ENCODE measurements around the gene MAN1C1.

Gene MAN1C1

DNA sequence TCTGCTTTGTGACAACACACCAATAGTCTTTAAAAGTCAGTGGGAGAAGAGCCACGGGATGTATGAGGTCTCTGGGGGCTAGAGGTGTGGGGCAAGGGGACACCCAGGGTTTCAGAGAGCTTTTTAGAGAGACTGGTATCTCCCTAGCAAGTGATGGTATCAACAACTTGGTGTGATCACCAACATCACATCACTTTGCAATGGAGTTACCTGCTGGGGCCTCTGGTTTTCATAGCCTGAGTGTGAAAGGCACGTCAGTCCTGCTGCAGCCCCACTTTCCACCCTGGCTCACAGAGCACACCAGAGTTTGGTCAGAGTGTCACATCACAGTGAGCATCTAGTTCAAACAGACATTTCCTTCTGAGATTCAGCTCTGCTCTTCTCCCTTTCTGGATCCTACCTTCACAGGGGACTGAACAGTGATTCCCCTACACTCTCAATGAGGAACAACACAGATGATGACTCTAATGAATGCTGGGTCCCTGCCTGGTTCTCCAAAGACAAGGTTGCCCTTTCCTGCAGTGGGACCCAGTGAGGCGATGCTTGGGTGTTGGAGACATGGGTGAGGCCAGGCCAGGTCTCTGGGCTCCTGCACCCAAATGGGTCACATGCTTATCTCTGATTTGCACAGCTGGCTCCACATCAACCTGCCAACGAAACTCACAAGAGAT lies 2.0 kb upstream of the MAN1C1 start:
- DNase-seq = no peak

DNA sequence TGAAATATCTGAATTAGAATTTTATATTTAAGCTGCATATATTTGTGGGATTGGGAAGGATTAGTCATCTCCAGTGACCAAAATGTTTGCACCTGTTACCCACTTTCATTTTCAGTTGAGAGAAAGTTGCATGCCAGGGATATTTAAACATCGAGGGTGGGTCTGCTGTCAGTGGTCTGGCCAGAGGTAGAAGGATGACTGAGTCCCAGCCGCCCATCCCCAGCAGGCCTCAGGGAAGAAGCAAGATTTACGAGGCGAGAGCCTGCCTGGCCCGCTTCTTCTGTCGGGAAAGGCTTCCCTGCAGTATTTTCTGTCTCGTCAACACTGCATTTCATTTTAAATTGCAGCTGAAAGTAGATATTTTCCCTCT lies 1.4 kb upstream of the MAN1C1 start:
- no peak for DNase-seq

DNA sequence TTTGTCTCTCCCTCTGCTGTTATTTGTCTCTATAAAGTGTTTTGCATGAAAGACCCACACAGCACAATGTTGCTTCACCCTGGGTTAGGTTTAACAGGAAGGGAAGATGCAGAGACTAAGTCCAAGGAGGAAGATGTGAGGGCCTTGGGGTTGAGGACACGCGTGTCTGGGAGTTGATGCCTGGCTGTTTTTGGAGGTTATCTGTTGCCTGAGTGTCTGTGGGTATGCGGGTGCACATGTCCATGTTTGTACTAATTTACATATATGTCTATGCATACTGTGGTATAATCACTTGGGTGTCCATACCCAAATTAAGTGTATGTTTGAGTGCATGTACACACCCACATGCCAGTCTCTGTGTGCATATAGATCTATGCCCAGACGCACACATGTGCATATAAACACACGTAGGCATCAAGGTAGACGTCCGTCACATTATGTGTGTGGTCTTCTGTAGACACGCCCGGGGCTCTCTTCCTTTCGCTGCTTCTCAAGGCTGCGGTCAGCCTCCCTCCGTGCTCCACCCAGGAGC lies 962 bp upstream of the MAN1C1 start:
- no peak for DNase-seq

DNA sequence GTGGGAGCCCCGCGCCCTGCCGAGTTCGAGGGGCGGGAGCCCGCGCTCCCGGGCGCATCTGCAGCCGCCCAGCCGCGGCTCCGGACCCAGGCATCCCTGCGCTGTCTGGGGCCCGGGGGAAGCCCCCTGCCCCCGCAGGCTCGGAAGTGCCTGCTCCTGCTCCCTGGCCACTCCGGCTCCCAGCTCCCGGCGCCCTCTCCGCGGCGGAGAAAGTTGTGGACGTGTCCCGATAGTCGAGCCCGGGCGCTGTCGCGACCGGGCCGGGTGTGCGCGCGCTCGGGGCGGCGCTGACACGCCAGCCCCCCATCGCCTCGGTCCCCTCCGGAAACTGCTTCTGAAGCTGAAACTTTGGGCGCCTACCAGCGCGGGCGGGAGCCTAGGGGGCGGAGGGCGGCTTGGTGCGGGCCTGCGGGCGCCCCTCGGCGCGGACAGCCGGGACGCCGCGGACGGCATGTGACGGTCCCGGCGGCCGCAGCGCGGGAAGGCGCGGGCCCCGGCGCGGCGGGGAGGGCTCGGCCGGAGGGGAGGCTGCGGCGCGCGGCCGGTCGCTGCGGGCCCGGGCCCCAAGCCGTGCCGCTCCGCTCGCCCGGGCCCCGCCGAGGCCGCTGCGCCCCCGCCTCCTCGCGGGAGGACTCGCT lies 515 bp downstream of the MAN1C1 start:
- DNase-seq = peak; percentile 23 to 36

DNA sequence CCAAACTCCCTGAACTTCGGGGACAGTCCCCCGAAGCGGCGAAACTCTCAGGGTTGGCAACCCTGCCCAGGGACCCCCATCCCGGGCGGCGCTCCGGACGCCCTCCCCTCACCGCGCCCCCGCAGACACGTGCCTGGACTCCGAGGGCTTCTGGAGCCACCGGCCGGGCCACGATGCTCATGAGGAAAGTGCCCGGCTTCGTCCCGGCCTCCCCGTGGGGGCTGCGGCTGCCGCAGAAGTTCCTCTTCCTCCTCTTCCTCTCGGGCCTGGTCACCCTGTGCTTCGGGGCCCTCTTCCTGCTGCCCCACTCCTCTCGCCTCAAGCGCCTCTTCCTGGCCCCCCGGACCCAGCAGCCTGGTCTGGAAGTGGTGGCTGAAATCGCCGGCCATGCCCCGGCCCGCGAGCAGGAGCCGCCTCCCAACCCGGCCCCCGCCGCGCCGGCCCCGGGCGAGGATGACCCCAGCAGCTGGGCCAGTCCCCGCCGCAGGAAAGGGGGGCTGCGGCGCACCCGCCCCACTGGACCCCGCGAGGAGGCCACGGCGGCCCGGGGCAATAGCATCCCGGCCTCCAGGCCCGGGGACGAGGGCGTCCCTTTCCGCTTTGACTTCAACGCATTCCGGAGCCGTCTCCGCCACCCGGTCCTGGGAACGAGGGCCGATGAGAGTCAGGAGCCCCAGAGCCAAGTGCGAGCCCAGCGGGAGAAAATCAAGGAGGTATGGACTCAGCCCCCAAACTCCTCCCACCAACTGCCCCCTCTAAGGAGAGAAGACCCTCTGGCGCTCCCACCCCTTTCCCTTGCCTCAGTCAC lies 1.2 kb downstream of the MAN1C1 start:
- DNase-seq = no peak

DNA sequence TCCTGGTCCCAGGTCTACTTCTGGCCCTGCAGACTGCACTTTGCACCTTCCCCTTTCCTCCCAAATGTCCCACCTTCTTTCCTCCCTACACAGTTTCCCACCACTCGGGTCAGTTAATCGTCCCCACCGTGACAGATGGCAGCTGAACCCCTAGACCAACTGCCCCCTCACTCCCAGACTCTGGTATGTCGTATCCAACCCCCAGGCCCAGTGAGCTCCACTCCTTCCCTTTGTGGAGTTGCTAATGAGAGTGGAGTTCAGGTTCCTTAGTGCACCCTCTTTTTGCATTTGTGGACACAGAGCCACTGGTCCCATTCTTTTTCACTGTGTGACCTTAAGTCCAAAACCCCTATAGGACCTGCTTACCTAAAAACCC lies 1.8 kb downstream of the MAN1C1 start:
- DNase-seq = no peak

DNA sequence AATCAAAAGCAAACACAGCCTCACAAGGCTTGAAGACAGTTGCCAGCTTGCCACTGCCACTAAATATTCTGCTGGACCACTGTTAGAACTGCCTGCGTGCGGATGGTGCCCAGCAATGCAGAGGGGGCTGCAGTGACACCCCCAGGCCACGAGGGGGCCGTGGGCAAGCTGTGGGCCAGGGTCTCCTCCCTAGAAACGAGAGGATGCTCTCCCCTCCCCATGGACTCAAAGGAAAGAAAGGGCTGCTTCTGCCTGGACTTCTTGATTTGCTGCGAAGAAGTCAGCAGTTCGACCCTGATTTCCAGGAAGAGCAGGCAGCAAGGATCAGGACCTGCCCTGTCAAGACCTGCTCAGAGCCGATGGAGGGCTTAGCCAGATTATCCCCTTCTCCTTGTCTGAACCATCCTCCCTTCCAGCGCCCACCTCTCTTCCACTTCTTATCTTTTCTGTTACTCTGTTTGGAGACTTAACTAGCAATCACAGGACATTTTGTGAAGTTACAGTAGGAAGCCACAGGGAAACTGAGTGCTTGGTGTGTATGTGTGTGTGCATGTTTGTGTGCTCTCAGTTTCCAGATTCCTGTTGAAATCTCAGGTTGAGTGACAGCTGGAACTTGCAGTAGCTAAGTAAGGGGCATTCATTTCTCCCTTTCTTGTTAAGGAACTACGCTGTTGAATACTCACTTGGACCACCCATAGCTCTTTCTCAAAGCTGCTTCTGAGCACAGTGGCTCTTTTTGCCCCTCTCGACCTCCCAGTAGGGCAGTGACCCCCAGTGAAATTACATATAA lies 2.7 kb downstream of the MAN1C1 start:
- peak; percentile 49 to 62 for DNase-seq

DNA sequence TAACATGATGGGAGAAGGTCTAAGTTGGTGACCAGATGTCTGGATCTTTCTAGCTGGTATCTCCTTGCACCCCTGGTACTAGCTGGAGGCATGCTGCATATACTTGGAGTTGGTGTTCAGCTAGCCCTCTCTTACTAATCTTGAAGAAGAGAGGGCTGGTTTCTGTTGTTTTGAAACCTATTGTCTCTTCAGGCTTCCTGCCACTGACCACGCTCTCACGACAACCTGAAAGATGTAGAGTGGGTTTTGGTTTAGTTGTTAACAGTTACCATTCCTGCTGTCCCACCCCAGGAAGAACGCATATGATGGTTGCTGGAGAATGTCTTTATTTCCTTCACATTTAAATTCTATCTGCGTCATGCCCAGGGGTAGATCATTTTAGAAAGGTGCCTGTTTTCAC lies 3.6 kb downstream of the MAN1C1 start:
- no peak for DNase-seq

DNA sequence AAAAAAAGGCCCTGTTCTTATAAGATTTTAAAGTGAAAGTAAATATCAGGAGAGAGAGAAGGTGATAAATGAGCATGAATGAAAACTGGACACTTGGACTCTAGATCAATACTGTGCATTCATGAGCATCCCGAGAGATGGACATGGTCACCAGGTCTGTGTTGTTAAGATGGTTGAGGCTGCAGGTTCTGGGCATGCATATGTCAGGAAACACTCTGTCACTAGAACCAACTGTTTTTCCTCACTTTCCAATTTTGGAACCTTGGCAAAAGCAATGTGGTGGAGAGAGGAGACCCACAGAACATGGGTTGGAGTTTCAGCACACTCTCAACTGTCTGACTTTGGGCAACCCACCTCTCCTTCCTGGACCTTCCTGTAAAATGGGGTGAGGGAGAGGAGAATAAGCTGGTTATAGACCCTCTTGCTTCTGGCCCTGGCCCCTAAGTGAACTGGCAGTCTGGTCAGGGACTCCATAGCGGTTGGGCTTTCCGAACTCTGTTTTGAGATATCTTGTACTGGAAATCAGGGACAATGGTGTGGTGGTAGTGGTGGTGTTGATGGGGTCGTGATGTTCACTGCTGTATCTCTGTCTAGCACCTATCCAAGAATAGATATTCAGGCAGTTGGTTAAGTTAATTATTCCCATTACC lies 4.2 kb downstream of the MAN1C1 start:
- no peak for DNase-seq

DNA sequence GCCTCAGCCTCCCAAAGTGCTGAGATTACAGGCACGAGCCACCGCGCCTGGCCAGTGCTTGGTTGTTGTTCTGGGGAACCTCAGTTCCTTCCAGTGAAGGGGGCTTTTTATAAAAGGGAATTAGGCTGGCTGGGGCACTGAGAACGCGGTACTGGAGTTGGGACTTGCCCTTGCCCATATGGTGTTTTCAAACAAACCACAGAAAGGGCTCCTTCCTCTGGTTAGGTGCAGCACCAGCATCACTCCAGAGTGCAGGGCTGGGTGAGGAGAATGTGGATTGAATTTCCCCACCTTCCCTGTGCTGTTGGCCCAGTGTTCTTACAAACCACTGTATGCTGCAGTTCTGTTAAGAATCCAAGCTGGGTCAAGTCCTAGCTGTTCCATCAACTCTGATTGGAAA lies 5.3 kb downstream of the MAN1C1 start:
- no peak for DNase-seq

DNA sequence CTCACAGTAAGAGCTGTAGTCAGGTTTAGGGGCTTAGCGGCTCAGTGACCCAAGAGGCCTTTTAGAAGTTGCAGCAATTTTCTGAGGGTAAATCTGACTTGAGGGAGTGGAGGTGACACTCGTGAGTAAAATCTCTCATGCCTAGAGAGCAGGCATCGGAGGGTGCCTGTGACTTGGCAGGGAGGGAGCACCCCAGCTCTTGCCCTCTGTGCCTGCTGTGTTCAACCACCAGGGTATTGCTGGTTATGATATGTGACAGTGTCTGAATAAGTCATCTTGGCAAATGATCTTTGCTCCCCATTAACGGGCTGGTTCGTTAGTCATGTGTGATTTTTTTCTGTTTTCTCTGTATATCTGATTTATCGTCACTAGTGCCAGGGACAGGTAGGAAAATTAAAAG lies 5.9 kb downstream of the MAN1C1 start:
- DNase-seq = peak in 1 of 2 donors; percentile 39

DNA sequence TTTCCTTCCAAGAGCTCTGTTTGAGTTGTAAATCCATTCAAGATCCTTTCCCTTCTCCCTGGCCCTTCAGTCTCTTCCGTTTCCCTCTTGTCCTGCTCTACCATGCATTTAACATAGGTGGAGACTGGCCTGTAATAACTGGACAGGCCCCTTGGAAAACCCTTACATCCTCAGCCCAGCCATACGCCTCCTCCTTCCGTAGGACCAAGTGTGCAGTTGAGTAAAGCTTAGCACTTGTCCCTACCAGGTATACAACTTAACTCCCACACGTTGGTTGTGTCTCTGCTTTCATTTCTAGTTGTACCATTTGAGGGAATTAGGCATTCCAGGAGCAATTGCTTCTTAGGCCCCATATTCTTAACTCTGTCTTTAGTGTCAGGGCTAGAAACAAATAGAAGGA lies 6.4 kb downstream of the MAN1C1 start:
- no peak for DNase-seq

DNA sequence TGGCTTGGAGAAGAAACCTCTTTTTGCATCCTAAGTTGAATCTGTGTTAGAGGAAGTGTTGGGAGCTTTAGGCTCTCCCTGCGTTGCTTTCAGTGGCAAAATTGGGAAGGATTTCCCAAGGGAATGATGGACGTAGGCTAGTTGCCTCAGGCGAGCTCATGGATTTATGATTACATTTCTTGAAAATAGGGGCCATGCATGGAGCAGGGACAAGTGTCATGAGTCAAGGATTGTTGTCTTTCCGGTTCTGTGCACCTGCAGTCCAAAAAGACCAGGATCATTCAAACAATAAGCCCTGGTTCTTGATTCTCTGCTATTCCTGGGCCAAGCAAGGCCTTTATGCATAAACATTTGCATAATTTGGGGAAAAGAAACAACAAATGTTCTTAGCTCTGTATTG lies 7.1 kb downstream of the MAN1C1 start:
- DNase-seq = no peak

DNA sequence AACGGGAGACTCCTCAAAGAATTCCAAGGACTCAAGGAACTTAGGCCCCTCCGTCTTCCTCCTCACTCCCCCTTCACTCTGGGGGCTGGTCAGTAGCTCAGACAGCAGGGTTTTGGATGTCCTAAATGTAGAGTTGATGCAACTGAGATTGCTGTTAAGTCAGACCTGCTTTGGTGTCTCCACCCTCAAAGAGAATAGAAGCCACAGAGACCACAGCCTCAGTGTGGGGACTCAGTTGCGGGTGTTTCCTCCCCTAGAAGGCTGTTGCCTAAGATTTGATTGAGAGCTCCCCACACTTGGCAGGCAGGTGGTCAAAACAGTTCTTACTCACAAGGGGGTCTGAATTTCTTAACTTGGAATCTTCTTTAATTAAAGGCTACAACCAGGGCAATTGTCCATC lies 7.6 kb downstream of the MAN1C1 start:
- peak; percentile 24 to 40 for DNase-seq

DNA sequence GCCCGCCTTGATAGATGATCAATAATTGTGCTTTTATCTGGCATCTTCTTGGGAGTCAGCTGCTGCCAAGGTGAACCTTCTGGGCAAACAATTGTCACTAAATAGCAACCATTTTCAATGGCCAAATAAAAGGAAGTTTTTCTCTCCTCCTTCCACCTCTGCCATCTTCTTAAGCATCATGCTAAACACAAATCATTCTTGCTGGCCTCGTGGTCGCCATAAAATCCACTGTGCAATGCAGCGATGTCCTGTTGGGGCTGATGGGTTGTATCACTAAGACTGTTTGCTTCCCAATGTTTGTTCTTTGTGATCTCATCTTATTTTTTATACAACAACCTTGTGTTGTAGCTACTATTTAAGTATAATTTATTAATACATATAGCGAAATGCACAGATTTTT lies 8.0 kb downstream of the MAN1C1 start:
- DNase-seq = no peak

DNA sequence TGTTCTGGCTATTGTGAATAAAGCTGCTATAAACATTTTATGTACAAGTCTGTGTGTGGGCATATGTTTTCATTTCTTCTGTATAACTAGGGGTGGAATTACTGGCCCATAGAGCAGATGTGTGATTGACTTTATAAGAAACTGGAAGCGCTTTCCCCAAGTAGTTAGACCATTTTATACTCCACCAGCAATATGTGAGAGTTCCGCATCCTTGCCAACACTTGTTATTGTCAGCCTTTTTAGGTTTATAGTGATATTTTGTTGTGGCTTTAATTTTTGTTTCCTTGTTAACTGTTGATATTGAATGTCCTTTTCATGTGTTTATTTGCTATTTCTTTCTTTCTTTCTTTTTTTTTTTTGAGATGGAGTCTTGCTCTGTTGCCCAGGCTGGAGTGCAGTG lies 9.4 kb downstream of the MAN1C1 start:
- DNase-seq = no peak

DNA sequence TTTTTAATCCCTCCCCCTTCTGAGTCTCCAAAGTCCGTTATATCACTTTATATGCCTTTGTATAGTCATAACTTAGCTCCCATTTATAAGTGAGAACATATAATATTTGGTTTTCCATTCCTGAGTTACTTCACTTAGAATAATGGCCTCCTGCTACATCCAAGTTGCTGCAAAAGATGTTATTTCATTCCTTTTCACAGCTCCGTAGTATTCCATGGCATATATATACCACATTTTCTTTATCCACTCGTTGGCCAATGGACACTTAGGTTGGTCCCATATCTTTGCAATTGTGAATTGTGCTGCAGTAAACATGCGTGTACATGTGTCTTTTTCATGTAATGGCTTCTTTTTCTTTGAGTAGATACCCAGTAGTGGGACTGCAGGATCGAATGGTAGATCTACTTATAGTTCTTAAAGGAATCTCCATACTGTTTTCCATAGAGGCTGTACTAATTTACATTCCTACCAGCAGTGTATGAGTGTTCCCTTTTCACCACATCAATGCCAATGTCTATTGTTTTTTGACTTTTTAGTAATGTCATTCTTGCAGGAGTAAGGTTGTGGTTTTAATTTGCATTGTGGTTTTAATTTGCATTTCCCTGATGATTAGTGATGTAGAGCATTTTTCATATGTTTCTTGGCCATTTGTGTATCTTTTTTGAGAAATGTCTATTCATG lies 12.3 kb downstream of the MAN1C1 start:
- DNase-seq = no peak

DNA sequence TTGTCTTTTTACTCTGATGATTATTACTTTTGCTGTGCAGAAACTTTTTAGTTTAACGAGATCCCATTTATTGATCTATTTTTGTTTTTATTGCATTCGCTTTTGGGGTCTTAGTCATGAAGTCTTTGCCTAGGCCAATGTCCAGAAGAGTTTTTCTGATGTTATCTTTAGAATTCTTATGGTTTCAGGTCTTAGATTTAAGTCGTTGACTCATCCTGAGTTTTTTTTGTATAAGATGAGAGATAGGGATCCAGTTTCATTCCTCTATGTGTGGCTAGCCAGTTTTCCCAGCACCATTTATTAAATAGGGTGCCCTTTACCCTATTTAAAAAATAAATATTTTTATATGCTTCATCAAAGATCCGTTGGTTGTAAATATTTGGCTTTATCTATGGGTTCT lies 13.2 kb downstream of the MAN1C1 start:
- DNase-seq = no peak

DNA sequence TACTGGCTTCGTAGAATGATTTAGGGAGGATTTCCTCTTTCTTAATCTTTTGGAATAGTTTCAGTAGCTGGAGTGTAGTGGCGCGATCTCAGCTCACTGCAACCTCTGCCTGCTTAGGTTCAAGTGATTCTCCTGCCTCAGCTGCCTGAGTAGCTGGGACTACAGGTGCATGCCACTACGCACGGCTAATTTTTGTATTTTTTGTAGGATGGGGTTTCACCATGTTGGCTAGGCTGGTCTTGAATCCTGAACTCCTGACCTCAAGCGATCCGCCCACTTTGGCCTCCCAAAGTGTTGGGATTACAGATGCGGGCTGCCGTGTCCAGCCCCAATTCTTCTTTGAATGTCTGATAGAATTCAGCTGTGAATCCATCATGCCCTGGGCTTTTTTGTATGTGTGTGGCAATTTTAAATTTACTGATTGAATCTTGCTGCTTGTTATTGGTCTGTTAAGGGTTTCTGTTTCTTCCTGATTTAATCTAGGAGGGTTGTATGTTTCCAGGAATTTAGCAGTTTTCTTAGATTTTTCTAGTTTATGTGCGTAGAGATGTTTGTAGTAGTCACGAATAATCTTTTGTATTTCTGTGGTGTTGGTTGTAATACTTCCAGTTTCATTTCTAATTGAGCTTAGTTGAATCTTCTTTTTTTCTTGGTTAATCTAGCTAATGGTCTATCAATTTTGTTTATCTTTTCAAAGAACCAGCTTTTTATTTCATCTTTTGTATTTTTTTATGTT lies 15.3 kb downstream of the MAN1C1 start:
- DNase-seq = no peak

DNA sequence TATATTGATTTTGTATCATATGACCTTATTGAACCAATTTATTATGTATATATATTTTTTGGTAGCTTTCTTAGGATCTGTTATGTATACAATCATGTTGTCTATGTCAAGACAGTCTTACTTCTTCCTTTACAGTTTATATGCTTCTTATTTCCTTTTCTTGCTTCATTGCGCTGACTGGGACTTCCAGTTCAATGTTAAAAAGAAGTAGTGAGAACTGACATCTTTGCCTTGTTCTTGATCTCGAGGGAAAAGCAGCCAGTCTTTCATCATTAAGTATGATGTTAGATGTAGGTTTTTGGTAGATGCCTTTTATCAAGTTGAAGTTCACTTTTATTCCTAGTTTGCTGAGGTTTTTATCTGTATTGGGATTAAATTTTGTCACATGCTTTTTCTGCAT lies 17.5 kb downstream of the MAN1C1 start:
- no peak for DNase-seq

DNA sequence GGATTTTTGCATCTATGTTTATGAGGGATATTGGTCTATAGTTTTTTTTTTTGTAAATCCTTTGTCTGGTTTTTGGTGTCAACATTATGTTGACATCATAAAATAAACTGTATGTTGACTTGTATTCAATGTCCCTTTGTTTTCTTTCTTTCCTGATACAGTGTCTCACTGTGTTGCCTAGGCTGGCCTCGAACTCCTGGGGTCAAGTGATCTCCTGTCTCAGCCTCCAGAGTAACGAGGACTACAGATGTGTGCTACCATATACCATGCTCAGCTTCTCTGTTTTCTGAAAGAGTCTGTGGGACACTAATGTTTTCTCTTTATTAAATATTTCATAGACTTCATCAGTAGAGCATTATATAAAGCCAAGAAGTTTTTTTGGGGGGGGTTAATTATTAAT lies 18.3 kb downstream of the MAN1C1 start:
- no peak for DNase-seq

Data from CD4-positive, alpha-beta T cell treated with Interleukin-1 beta for 1 hour (primary cell).